Breast epithelium (tissue), 3 donors: ENCODE data around the gene ITGB4.

Experiments used
- POLR2A ChIP-seq: fragments of 450-650 bp; IDR thresholded peaks from one replicate; pipeline ENCODE4 v1.6.1; 2016; ENCODE audit warnings: antibody characterized with exemption, mild to moderate bottlenecking, moderate library complexity
- POLR2AphosphoS5 ChIP-seq, 3 donors: sonication (generic); formaldehyde crosslinking; IDR thresholded peaks; one replicate each; pipeline ENCODE4 v1.6.1; 2017; ENCODE audit warnings: antibody characterized with exemption in 3 of 3

DNA sequence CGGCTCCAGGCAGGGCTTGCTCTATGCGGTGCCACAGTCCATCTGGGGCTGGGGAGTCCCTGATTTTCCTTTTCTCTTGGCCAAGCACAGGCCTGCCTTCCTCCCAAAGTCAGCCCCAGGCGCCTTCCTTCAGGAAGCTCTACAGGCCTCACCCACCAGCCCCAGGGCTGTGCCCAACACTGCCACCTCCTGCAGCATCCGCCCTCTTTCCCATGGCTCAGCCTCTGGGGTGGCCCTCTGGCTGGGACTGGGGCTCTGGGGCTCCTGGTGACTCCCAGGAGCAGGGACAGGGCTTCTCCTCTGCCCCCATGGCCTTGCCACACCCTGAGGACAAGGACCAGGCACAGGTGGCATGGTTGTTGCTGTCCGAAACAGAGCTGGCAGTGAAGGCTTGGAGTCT is 817 bp downstream of the ITGB4 start:
- TF ChIP-seq POLR2A (no peak), POLR2AphosphoS5 (IDR thresholded peaks at IDR 0.05) (no peak)
